LNCAP (cell line): Measurements from ENCODE around the gene APBA3.

ENCODE experiments used
- TF ChIP-seq, protein P1 (sequence below): fragments of 450-650 bp; IDR thresholded peaks from 2 replicates; pipeline ENCODE4 v1.5.1; 2017; ENCODE audit warnings: mild to moderate bottlenecking

The APBA3 gene

DNA sequence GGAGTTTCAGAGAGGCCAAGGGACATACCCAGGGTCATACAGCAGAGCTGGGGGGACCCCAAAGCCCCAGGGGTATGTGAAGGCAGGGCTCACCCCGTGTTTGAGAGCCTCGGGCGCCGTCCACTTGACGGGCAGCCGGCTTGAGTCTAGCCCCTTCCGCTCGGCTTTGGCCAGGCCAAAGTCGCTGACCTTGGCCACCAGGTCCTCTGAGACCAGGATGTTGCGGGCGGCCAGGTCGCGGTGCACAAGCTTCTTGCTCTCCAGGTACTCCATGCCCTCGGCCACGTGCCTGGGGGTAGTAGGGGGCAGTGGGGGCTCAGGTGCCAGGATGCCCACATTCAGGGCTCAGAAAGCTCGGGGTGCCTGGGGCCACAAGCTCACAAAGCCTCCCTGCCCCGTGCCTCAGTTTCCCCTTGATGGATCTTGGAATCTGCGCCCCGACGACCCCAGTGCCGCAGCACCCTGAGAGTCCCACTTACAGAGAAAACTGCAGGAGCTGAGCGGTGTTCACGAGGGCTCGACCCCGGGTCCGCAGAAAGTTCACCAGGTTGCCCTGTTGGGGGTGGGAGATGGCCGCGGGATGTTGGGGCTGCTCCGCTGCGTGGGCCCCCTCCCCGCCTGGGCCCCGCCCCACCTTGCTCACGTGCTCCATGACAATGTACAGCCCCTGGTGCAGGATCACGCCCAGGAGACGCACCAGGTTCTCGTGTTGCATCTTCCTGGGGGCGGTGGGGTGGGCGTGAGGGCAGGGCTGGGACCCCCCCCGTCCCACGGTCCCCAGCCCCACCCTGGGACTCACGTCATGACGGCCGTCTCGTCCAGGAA lies 17.6 kb upstream of the APBA3 start:
- TF ChIP-seq, protein P1, sequence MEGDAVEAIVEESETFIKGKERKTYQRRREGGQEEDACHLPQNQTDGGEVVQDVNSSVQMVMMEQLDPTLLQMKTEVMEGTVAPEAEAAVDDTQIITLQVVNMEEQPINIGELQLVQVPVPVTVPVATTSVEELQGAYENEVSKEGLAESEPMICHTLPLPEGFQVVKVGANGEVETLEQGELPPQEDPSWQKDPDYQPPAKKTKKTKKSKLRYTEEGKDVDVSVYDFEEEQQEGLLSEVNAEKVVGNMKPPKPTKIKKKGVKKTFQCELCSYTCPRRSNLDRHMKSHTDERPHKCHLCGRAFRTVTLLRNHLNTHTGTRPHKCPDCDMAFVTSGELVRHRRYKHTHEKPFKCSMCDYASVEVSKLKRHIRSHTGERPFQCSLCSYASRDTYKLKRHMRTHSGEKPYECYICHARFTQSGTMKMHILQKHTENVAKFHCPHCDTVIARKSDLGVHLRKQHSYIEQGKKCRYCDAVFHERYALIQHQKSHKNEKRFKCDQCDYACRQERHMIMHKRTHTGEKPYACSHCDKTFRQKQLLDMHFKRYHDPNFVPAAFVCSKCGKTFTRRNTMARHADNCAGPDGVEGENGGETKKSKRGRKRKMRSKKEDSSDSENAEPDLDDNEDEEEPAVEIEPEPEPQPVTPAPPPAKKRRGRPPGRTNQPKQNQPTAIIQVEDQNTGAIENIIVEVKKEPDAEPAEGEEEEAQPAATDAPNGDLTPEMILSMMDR: no peak

DNA sequence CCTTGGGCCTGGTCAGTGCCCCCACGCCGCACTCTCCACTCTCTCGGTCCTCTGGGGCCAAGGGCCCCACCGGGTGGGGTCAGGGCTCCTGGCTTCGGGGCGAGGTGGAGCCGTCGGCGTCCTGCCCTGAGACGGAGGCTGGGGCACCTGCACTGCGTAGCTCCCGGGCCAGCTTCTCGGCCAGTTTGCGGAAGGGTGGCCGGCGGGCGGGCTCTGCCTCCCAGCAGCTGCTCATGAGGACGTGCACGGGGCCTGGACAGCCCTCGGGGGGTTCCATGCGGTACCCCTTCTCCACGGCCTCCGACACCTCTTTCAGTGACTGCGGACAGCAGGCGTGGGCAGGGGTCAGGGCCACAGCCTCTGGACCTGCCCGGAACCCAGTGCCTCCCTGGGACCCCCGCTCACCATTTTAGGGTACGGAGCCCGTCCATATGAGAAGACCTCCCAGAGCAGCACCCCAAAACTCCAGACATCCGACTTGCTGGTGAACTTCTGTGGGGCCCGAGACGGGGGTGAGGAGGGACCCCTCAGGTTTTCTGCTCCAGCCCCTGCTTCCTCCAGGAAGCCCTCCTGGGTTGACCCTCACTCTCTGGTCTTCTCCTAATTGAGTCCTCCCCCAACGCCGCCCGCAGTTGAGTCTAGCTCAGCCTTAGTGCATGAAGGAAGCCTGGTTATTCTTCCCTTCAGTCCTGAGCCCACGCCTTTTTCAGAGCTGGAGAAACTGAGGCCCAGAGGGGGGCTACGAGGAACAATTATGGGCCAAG lies 16.8 kb upstream of the APBA3 start:
- TF ChIP-seq, protein P1: no peak

DNA sequence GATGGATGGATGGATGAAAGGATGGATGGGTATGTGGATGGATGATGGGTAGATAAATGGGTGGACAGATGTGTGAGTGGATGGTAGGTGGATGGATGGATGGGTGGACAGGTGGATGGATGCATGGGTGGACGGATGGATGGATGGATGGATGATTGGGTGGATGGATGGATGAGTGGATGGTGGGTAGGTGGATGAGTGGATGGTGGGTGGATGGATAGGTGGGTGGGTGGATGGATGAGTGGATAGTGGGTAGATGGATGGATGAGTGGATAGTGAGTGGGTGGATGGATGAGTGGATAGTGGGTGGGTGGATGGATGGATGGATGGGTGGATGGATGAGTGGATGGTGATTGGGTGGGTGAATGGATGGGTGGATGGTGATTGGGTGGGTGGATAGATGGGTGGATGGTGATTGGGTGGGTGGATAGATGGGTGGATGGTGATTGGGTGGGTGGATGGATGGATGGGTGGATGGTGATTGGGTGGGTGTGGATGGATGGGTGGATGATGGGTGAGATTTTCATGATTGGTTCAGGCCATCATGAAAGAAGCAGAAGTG lies 15.1 kb upstream of the APBA3 start:
- TF ChIP-seq, protein P1: no peak

DNA sequence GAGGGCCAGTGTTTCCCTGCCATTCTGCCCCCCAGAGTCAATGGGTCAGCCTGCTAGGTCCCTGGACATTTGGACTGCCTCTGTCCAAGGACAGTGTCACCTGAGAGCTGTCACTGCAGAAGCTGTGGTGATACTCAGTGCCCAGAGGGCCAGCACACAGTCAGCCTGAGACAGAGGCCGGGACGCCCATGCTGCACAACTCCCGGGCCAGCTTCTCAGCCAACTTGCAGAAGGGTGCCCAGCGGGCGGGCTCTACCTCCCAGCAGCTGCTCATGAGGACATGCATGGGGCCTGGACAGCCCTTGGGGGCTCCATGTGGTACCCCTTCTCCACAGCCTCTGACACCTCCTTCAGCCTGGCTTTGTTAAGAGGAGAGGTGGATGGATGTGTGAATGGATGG lies 14.3 kb upstream of the APBA3 start:
- TF ChIP-seq, protein P1: no peak

DNA sequence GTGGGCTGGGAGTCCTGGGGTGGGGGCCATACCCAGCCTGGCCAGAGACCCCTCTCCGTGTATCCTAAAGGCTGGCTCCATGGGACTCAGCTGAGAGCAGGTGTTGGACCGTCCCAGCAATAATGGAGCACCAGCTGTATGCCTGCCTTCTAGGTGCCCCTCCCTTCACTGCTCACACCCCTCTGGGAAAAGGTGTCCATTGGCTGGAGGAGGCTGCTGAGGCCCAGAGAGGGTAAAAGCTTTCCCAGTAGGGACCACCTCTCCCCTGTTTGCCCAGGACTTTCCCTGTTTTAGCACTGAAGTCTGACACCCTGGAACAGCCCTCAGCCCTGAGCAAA lies 13.9 kb upstream of the APBA3 start:
- TF ChIP-seq, protein P1: no peak

DNA sequence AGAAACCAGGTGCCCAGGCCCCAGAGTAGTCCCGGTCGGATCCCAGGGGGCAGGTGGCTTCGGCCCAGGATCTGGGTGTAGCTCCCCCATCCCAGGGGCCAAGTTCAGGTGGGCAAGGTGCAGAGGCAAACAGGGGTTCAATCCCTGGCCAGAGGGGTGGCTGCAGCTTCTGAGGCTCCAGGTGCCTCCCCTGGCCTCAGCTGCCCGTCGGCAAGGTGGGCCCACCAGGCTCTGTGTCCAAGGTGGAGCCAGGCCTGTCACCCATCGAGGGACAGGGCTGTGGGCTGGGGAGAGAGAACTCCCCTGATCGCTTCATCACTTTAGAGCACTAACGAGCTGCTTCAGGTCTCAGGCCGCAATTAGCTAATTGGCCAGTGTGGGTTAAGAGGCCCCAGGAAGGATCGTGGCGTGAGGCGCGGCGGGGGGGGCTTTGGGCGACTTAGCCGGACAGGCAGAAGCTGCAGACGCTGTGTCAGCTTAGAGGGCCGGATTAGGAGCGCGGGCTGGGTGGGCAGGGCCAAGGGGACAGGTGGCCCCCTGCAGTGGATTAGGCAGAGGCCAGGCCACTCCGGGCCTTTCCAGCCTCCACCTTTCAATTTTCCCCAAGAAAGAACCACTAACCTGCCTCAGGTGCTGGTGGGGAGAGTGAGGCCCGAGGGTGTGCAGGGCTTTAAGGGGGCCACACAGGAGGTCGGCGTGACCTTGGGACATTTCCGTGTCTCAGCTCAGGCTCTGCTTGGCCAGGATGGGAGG lies 13.3 kb upstream of the APBA3 start:
- TF ChIP-seq, protein P1: no peak

DNA sequence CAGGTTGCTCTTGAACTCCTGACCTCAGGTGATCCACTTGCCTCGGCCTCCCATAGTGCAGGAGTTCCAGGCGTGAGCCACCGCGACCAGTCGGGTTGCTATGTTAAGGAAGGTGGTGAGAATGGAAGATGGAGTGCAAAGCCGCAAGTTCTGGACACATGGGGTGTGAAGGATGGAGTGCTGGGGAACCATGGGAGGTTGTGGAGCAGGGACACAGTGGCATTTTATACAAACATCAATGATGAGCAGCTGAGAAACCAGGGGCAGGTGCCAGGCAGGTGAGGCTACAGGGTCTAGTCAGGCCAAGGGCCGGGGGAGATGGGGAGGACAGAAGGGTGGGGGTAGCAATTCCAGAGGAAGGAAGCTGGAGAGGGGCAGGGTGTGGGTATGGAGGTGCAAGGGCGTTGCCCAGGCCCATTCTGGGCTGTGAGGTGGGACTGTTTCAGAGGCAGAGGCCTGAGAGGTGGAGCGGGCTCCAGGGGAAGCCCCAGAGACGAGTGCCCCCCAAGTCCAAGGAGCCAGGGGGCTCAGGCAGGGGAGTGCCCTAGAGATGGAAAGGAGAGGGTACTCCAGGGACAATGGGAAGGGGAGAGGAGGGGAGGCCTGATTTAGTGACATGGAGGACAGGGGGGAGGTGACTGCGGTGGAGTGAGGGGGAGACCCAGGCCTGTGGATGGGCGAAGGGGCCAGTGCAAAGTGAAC lies 12.5 kb upstream of the APBA3 start:
- TF ChIP-seq, protein P1: no peak
